Activated CD8-positive, alpha-beta memory T cell treated with anti-CD3 and anti-CD28 coated beads, Interleukin-2, amount 10 ng/mL, durations not matched to agents 7 days and 5 days (primary cell): ENCODE measurements around the gene LRRN4CL. TPM values are rescaled to one million over a fixed set of nuclear protein-coding genes. Genes with fewer than 3 reads are reported as not detected.

Source experiments
- ATAC-seq: fragments of 150-1000 bp; cut with Tn5 transposase; one replicate; pipeline ENCODE4 v1.10.0; 2021; ENCODE audit warnings: moderate library complexity
- CTCF ChIA-PET: fragments of 350-600 bp; sonication (Branson Sonifier 250); formaldehyde crosslinking; loops from one replicate; lab custom pipeline; 2021; ENCODE audit warnings: antibody characterized with exemption; lab: Charles Lee
- DNase-seq: peaks from one replicate; pipeline ENCODE4 v3.0.0-alpha.2; 2020
- H3K27ac Mint-ChIP-seq: one replicate; pipeline ENCODE4 v1.8.0; 2021; ENCODE audit warnings: mild to moderate bottlenecking, mixed read lengths
- H3K27me3 Mint-ChIP-seq: one replicate; pipeline ENCODE4 v1.8.0; 2021; ENCODE audit warnings: mixed read lengths
- H3K36me3 Mint-ChIP-seq: one replicate; pipeline ENCODE4 v1.8.0; 2021; ENCODE audit warnings: mild to moderate bottlenecking, mixed read lengths
- H3K4me1 Mint-ChIP-seq: one replicate; pipeline ENCODE4 v1.8.0; 2021; ENCODE audit warnings: mixed read lengths
- H3K4me3 Mint-ChIP-seq: one replicate; pipeline ENCODE4 v1.8.0; 2021; ENCODE audit warnings: mild to moderate bottlenecking, moderate library complexity, mixed read lengths
- H3K9me3 Mint-ChIP-seq: one replicate; pipeline ENCODE4 v1.8.0; 2022; ENCODE audit warnings: low read depth, mixed read lengths
- total RNA-seq, 2 experiments: library from RNA; stranded (reverse); gene quantifications; one replicate each; pipeline ENCODE4 v1.2.3, GENCODE V29; 2021

LRRN4CL gene
- total RNA-seq, 2 experiments from 2014 or later = 0.14 to 0.15 TPM

DNA sequence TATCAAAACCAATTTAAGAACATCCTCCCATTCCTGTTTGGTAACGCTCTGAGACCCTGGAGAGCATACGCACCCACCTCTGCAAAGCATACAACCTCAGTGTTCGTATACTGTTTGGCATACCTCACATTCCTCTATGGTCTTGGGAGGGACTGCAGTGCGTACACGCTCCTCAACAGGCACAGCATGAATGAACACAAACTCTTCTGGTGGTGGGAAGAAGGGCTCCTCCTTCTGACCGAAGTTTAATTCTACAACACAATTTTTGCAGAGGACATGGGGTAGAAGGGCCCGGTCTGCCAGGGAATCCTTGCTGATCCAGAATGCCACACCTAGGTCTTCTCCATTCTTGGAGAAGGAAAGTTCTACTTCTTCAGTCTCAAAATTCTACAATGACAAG, 32.7 kb upstream of the LRRN4CL start:
- Mint-ChIP-seq H3K27me3 (no peaks in the 10 kb centered on the region), H3K27ac (no peak overlapping the region), H3K36me3 (peaks cover 86% of the 10 kb centered on the region), H3K9me3 (no peaks in the 10 kb centered on the region), H3K4me3 (no peak overlapping the region), H3K4me1 (peaks cover 68% of the 10 kb centered on the region)
- CTCF ChIA-PET = interaction anchor here (1.5 kb wide), 1 partner anchor 10 kb away, joined by 3 read pairs; no protein-coding TSS in a partner anchor
- DNase-seq (no peak), ATAC-seq (no peak)

DNA sequence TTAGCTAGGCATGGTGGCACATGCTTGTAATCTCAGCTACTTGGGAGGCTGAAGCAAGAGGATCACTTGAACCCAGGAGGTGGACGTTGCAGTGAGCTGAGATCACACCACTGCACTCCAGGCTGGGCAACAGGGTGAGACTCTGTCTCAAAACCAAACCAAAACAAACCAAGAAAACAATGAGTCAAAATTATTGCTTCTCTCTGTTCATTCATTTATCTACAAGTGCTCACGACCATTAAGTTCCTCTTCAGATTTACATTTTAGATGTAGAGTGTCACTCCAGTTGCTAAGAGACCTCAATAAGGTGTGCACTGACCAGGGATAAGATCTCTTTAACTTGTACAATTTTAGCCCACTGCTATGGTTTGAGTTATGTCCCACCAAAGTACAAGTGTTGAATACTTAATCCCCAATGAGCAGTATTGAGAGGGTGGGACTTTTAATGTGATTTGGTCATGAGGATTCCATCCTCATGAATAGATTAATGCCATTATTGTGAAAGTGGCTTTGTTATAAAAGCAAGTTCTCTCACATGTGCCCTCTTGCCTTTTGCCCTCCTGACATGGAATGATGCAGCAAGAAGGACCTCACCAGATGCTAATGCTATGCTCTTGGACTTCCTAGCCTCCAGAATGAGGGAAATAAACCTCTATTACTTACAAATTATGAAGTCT, 30.1 kb upstream of the LRRN4CL start:
- ATAC-seq = peak; percentile 58
- Mint-ChIP-seq H3K36me3 (peaks cover 88% of the 10 kb centered on the region), H3K4me1 (peaks cover 79% of the 10 kb centered on the region), H3K9me3 (no peaks in the 10 kb centered on the region), H3K27me3 (no peaks in the 10 kb centered on the region), H3K27ac (peak overlapping the region; percentile 42), H3K4me3 (no peak overlapping the region)
- no peak for DNase-seq
- CTCF ChIA-PET = interaction anchor here (0.7 to 3.1 kb wide), 3 partner anchors 10 to 142 kb away, joined by 3 to 10 read pairs (median 4); no protein-coding TSS in a partner anchor

DNA sequence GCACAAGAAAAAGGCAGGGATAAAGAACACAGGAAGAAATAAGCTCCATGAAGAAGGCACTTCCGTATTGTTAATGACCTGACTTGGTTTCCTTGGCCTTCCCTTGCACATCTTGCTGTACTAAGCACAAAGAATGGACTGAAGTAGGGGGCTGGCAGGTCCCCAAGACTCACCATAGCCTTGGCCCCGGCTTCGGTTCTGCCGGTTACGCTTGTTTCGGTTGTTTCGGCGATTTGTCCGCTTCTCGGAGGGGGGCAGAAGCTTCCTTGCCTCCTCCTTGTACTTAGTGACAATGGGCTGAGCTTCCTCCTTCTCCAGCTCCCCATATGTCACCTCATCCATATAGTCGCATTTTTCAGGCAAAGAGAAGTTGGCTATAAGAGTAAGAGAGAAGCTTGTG, 27.5 kb upstream of the LRRN4CL start:
- DNase-seq = no peak
- ATAC-seq = no peak

DNA sequence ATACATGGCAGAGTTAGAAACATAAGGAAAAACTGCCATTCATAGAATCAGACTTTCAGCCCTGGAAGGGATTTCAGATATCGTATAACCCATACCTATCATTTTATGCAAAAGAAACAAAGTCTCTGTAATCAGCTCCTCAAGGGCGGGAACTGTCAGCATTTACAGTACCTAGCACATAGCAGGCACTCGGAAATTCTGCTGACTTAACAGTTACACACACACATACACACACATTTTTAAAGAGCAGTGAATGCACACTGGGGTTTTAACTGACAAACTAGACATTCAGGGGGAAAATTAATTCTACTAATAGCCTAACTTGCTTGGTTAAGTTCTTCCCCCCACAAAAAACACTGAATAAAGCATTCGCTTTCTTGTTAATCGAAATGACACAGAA, 26.9 kb upstream of the LRRN4CL start:
- Mint-ChIP-seq H3K4me1 (peaks cover 79% of the 10 kb centered on the region), H3K4me3 (no peak overlapping the region), H3K9me3 (no peaks in the 10 kb centered on the region), H3K36me3 (peaks cover 76% of the 10 kb centered on the region), H3K27me3 (no peaks in the 10 kb centered on the region), H3K27ac (peak overlapping the region; percentile 45)
- ATAC-seq = no peak
- CTCF ChIA-PET = interaction anchor here (1.0 to 2.3 kb wide), 4 partner anchors 9 to 105 kb away, joined by 3 to 8 read pairs (median 4); partner anchors contain the start of genes BSCL2, GNG3 and HNRNPUL2
- no peak for DNase-seq

More for the DNA sequence above, 27.5 kb upstream of the LRRN4CL start:
- Mint-ChIP-seq H3K27ac (no peak overlapping the region), H3K9me3 (no peaks in the 10 kb centered on the region), H3K27me3 (no peaks in the 10 kb centered on the region), H3K36me3 (peaks cover 80% of the 10 kb centered on the region), H3K4me1 (peaks cover 81% of the 10 kb centered on the region), H3K4me3 (no peak overlapping the region)
- CTCF ChIA-PET = interaction anchor here (1.3 to 2.3 kb wide), 3 partner anchors 10 to 105 kb away, joined by 3 to 8 read pairs (median 4); partner anchors contain the start of gene HNRNPUL2

DNA sequence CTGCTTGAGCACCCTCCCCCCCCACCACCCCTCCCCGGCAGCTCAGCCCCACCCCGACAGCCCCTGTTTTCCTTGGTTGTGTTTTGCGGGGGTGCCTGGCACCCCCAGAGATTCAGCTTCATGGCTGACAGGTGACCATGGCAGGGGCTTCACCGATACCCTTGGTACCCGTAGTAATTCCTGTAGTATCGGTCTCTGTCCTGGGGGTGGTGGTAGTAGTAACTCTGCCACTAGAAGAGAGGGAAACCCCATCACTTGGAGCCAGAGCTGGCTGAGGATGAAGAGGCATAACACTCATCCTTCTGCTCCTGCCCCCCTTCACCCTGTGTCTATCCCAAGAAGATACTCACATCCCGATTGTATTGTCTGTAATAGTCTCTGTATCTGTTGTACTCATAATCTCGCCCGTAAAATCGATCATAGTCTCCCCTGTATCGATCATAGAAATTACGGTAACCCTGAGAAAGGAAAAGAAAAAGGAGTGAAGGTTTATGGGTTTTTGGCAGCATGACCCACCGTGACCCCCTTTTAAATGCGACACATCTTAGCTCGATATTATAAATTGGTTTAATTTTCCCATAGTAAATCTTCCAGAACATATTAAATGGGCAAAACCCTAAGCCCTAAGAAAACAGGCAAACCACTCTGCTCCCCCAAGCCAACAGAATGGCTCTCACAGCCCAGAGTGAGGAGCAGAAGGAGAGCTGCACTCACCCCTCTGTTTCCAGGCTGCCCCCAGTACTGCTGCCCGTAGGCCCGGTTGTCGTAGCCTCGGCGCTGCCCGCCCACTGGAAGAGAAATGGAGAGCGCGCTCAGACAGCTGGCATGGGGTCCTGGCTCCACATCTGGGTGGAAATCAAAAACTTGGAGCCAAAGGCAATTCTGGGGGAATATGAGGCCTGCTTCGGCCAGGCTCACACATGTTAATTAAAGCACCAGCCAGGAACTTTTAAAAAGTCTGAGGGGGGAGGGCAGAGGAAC, 26.1 kb upstream of the LRRN4CL start:
- no peak for DNase-seq

GRCh38 chr11:62713343-62713742, 24.0 kb upstream of the LRRN4CL start:
- CTCF ChIA-PET = interaction anchor here (1.5 kb wide), 1 partner anchor 56 kb away, joined by 3 read pairs; no protein-coding TSS in a partner anchor
- peaks cover 64% of the 10 kb centered on the region for H3K36me3 Mint-ChIP-seq

More for the DNA sequence above, 26.1 kb upstream of the LRRN4CL start:
- peak overlapping the region; percentile 45 for H3K27ac Mint-ChIP-seq
- H3K4me3 Mint-ChIP-seq = no peak overlapping the region
- no peaks in the 10 kb centered on the region for H3K9me3 Mint-ChIP-seq
- ATAC-seq = no peak
- CTCF ChIA-PET = interaction anchor here (1.0 to 2.3 kb wide), 4 partner anchors 8 to 104 kb away, joined by 3 to 8 read pairs (median 4); partner anchors contain the start of genes BSCL2, GNG3 and HNRNPUL2
- no peaks in the 10 kb centered on the region for H3K27me3 Mint-ChIP-seq
- H3K36me3 Mint-ChIP-seq = peaks cover 76% of the 10 kb centered on the region
- H3K4me1 Mint-ChIP-seq = peaks cover 79% of the 10 kb centered on the region

DNA sequence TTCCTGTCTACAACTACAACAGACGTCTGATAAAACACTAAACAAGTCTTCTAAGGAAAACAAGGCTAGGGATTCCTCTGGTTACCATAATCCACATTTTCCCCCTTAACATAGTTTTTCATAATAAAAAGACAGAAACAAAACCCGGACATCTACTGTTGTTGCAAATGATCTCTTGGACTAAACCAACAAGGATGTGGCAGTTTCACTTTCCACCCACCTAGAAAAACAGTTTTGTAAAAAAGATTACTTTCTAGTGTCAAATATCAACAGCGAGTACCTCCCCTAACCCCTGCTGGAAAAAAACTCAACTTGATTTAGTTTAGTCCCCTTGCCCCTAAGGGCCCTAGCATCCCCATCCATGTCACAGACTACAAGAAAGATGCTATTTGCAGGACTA, 23.5 kb upstream of the LRRN4CL start:
- H3K36me3 Mint-ChIP-seq = peaks cover 60% of the 10 kb centered on the region
- peak overlapping the region; percentile 53 for H3K4me3 Mint-ChIP-seq
- no peaks in the 10 kb centered on the region for H3K27me3 Mint-ChIP-seq
- no peaks in the 10 kb centered on the region for H3K9me3 Mint-ChIP-seq
- ATAC-seq = no peak
- H3K4me1 Mint-ChIP-seq = peaks cover 79% of the 10 kb centered on the region
- CTCF ChIA-PET = interaction anchor here (1.0 to 1.5 kb wide), 2 partner anchors 57 to 101 kb away, joined by 3 read pairs; no protein-coding TSS in a partner anchor
- no peak for DNase-seq
- H3K27ac Mint-ChIP-seq = peak overlapping the region; percentile 92

More at GRCh38 chr11:62713343-62713742, 24.0 kb upstream of the LRRN4CL start:
- Mint-ChIP-seq H3K4me1 (peaks cover 78% of the 10 kb centered on the region), H3K4me3 (peak overlapping the region; percentile 53), H3K27me3 (no peaks in the 10 kb centered on the region), H3K9me3 (no peaks in the 10 kb centered on the region), H3K27ac (peak overlapping the region; percentile 92)
- ATAC-seq (no peak), DNase-seq (no peak)

GRCh38 chr11:62712276-62712812, 23.0 kb upstream of the LRRN4CL start:
- H3K36me3 Mint-ChIP-seq = peaks cover 56% of the 10 kb centered on the region

DNA sequence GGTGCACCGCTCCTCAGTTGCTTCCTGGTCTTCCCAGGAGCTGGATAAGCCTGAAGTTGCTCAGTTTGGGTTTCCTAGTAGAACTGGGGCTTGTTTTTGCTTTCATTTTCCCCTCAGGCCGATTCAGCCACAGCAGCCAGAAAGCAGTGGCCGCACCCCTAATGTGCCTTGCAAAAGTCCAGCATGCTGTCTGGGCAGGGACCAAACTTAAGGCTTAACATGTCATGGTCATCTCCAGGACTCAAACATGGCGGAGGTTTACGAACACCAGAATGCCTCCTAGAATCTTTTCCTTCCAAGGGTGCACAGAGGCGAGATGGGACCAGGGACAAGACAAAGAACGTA, 20.6 kb upstream of the LRRN4CL start:
- H3K4me1 Mint-ChIP-seq = peaks cover 77% of the 10 kb centered on the region
- CTCF ChIA-PET = interaction anchor here (0.7 to 3.0 kb wide), 8 partner anchors 9 to 285 kb away, joined by 3 to 10 read pairs (median 4); partner anchors contain the start of genes HNRNPUL2, POLR2G and TUT1
- ATAC-seq (peak; percentile 5), DNase-seq (peak; percentile 60)
- peak overlapping the region; percentile 99 for H3K27ac Mint-ChIP-seq
- H3K27me3 Mint-ChIP-seq = no peaks in the 10 kb centered on the region
- peak overlapping the region; percentile 94 for H3K4me3 Mint-ChIP-seq
- no peaks in the 10 kb centered on the region for H3K9me3 Mint-ChIP-seq
- H3K36me3 Mint-ChIP-seq = peaks cover 34% of the 10 kb centered on the region

More at GRCh38 chr11:62712276-62712812, 23.0 kb upstream of the LRRN4CL start:
- peak overlapping the region; percentile 53 for H3K4me3 Mint-ChIP-seq
- DNase-seq = no peak
- no peaks in the 10 kb centered on the region for H3K27me3 Mint-ChIP-seq
- no peaks in the 10 kb centered on the region for H3K9me3 Mint-ChIP-seq
- peak overlapping the region; percentile 92 for H3K27ac Mint-ChIP-seq
- H3K4me1 Mint-ChIP-seq = peaks cover 76% of the 10 kb centered on the region
- ATAC-seq = no peak
- CTCF ChIA-PET = interaction anchor here (1.0 to 1.5 kb wide), 4 partner anchors 10 to 169 kb away, joined by 3 read pairs; no protein-coding TSS in a partner anchor

DNA sequence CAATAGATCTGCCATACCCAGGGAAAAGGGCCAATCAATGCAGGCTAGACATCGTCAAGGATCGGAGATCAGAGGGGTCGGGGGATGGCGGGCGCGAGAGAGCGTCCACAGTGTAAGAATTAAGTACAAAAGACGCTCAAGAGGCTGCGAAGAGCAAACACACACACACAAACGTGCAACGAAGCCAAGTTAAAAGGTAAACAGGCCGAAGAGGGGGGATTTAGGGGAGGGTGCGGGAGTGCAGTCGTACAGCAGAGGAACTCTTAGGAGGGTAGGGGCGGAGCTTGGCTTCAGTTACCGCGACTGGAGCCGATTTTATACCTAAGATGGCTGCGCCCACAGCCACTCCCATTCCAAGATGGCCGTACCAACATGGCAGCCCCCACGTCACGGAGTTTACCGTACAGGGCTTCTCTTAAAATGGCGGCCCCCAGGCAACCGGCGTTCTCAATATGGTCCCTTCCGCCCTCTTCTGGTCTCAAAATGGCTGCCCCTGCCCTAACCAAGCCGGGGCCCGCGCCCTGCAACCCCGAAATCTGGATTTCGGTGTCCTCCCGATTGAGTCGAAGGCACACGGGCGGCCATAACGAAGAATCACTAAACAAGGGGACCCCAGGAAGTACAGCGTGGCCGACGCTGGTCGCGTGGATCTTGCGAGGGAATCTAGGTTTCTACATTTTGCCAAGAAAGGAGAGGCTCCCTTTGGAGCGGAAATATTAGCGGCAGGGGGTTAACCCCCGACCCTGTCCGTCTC, 20.1 kb upstream of the LRRN4CL start:
- H3K4me1 Mint-ChIP-seq = peaks cover 73% of the 10 kb centered on the region
- H3K27ac Mint-ChIP-seq = peak overlapping the region; percentile 99
- no peaks in the 10 kb centered on the region for H3K9me3 Mint-ChIP-seq
- CTCF ChIA-PET = interaction anchor here (0.9 to 3.0 kb wide), 9 partner anchors 9 to 285 kb away, joined by 3 to 10 read pairs (median 4); partner anchors contain the start of genes HNRNPUL2, MTA2 and TUT1
- H3K4me3 Mint-ChIP-seq = peak overlapping the region; percentile 94
- H3K27me3 Mint-ChIP-seq = no peaks in the 10 kb centered on the region
- ATAC-seq = peak; percentile 78
- DNase-seq = peak; percentile 99
- peaks cover 30% of the 10 kb centered on the region for H3K36me3 Mint-ChIP-seq

GRCh38 chr11:62708793-62709192, 19.5 kb upstream of the LRRN4CL start:
- Mint-ChIP-seq H3K36me3 (peaks cover 26% of the 10 kb centered on the region), H3K27me3 (no peaks in the 10 kb centered on the region)
- peak; percentile 23 for ATAC-seq

More at GRCh38 chr11:62708793-62709192, 19.5 kb upstream of the LRRN4CL start:
- Mint-ChIP-seq H3K27ac (peak overlapping the region; percentile 99), H3K4me1 (peaks cover 66% of the 10 kb centered on the region), H3K4me3 (peak overlapping the region; percentile 94), H3K9me3 (no peaks in the 10 kb centered on the region)
- CTCF ChIA-PET = interaction anchor here (0.9 to 3.0 kb wide), 9 partner anchors 10 to 284 kb away, joined by 3 to 10 read pairs (median 5); partner anchors contain the start of genes HNRNPUL2, MTA2, TMEM179B and TUT1
- DNase-seq = peak; percentile 77
